GM12864 (cell line): ENCODE results near the gene C11orf65.

ENCODE experiments used
- DNase-seq: peaks from one replicate; pipeline ENCODE4 v3.0.0-alpha.2; 2011; ENCODE audit warnings: low read depth
- H3K4me3 ChIP-seq: 2 replicates; pipeline ENCODE4 v1.5.1; 2011; ENCODE audit warnings: mild to moderate bottlenecking, low read depth, low read length, control low read depth
- TF ChIP-seq, protein P1 (sequence below): IDR thresholded peaks from 2 replicates; pipeline ENCODE4 v1.5.1; 2011; ENCODE audit warnings: low read depth, mild to moderate bottlenecking, moderate library complexity, low read length, control low read depth, inconsistent platforms; ENCODE audit errors: missing control alignments

C11orf65 gene

DNA sequence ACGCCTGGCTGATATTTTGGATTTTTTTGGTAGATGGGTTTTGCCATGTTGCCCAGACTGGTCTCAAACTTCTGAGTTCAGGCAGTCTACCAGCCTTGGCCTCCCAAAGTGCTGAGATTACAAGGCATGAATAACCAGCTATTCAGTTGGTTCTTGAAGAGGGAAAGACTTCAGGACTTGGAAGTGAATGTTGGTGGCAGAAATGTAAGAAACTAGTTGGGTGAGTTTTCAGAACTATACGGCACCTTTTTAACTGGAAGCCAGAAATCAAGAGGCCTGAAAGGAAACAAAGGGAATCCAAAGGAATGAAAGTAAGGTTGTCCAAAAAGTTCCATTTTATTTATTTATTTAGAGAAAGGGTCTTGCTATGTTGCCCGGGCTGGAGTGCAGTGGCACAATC, 28.0 kb upstream of the C11orf65 start:
- no peak for DNase-seq
- H3K4me3 ChIP-seq, result no peak overlapping the region
- TF ChIP-seq, protein P1, sequence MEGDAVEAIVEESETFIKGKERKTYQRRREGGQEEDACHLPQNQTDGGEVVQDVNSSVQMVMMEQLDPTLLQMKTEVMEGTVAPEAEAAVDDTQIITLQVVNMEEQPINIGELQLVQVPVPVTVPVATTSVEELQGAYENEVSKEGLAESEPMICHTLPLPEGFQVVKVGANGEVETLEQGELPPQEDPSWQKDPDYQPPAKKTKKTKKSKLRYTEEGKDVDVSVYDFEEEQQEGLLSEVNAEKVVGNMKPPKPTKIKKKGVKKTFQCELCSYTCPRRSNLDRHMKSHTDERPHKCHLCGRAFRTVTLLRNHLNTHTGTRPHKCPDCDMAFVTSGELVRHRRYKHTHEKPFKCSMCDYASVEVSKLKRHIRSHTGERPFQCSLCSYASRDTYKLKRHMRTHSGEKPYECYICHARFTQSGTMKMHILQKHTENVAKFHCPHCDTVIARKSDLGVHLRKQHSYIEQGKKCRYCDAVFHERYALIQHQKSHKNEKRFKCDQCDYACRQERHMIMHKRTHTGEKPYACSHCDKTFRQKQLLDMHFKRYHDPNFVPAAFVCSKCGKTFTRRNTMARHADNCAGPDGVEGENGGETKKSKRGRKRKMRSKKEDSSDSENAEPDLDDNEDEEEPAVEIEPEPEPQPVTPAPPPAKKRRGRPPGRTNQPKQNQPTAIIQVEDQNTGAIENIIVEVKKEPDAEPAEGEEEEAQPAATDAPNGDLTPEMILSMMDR, result no peak

DNA sequence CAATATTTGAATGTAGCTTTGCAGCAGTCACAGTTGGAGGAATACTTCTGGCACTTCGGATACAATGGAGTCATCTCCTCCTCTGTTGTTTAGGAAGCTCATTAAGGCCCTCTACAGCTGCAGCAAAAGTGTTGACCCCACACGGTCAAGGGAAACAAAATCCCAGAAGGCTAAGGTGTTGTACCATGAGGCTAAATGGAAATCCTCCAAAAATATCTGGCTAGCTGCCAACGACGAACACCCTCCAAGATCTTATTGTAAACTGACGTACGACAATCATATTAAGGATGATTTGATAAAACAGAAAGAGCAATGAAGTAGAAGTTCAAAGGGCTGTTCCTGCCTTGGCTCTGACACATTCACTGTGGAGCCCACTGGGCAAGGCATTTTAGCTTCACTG, 26.9 kb upstream of the C11orf65 start:
- DNase-seq, result no peak
- TF ChIP-seq, protein P1, result no peak
- H3K4me3 ChIP-seq, result no peak overlapping the region

DNA sequence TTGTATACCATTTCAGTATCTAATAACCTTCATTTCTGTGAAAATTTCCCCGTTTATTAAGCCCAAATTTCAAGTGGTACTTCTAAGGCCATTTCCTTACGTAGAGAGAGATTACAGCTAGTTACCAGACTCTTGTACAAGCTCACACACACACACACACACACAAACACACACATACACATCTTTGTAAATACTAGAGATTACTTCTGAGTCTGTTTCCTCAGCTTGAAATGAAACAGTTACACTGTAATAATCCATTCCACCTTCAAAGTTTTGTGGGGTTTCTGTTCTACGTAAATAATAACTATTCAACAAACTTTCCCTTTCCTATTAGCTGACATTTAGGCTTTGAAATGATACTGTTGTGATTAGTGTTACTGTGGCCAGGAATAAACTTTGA, 24.6 kb upstream of the C11orf65 start:
- no peak for DNase-seq
- H3K4me3 ChIP-seq, result no peak overlapping the region
- TF ChIP-seq, protein P1, result no peak

DNA sequence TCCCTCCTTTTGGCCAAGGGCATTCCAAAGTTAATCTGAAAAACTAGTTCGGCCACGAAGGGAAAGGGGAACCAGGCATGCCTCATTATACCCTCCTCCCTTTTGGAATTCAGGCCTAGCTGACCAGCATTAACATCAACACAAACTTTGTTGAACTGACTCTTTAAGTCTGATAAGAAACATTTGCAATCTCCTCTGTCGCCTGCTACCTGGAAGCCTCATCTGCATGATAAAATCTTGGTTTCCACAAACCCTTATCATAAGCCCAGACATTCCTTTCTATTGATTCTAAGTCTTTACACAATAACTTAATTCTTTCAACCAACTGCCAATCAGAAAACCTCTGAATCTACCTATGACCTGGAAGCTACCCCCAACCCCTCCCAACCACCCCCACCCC, 19.5 kb upstream of the C11orf65 start:
- H3K4me3 ChIP-seq, result no peak overlapping the region
- TF ChIP-seq, protein P1, result no peak
- no peak for DNase-seq

DNA sequence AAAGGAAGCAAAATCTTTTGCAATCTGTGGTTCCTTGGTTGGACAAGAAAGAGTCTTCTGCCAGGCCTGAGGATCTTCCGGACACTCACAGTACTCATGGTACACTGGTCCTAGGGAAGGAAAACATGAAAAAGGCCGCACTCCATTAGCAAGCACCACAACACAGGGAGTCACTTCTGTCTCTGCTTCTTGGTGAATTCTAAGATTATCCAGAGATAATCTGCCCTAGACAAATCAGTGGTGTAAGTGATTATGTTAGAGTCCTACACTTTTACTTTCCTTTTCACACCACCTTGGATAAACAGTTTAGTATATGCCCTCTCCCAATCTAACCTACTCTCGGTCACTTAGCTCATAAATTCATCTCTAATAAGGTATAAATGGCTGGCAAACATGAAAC, 19.0 kb upstream of the C11orf65 start:
- TF ChIP-seq, protein P1, result no peak
- H3K4me3 ChIP-seq, result no peak overlapping the region
- no peak for DNase-seq

DNA sequence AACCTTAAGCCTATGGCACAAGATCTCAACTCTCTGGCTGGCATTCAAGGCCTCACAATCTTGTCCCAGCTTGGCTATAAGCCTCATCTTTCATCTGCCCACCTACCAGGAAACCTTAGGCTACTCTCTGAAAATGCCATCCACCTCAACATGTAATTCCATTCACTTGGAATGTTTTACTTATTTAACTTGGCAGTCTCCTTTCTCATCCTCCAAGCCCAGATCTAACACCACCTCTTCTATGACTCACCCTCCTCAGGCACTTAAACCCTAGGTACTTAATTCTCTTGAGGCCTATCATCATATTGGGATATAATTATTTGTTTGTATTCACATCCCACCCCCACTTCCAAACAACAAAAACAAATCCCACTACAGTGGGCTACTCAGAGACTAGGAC, 15.8 kb upstream of the C11orf65 start:
- TF ChIP-seq, protein P1, result no peak
- DNase-seq, result no peak

DNA sequence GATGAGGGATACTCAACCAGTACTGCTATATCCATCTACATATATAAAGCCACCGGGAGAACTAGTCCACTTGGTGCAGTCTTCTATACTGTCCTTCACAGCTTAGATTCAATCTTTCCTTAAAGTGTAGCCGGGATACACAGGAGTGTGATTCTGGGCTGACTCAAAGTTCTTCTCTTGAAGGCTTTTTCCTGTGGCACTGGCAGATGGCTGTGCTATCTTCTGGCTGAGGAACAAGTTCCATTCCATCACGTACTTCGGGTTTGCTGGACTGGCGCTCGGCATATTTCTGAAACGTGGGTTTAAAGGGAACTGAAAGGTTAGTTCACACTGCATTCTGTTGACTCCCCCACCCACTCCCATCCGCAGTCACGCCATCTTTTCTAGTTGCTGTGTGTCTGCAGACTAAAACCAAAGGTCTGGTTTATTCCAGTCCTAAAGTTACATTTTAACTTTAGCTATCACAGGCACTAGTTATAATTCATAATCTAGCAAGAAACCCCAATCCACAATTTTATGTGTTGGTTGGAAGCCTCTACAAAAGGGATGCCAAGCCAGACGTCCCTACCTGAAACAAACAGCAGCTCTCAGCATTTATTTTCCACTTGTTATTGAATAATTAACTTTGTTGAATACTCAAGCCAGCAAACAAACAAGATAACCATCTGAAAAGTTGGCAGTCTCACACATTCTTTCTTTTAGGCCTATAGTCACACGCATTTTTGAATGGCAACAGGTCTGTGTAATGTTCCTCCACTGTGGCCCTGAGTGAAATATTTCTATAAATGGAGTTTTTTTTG, 7.5 kb upstream of the C11orf65 start:
- TF ChIP-seq, protein P1, result no peak
- H3K4me3 ChIP-seq, result no peak overlapping the region
- DNase-seq, result no peak

More for the DNA sequence above, 15.8 kb upstream of the C11orf65 start:
- no peak overlapping the region for H3K4me3 ChIP-seq
